Loucy (cell line): Measurements from ENCODE around the gene SLC7A4.
"Not testable (repeated sequence)": the region's sequence is repeated elsewhere in the genome, so short reads cannot be mapped to it uniquely, and the experiment has no call there.

Experiments
- EZH2phosphoT487 ChIP-seq: fragments of 200-600 bp; IDR thresholded peaks from 2 replicates; pipeline ENCODE4 v1.6.1; 2018; ENCODE audit warnings: antibody characterized with exemption, mild to moderate bottlenecking, moderate library complexity, borderline replicate concordance
- TF ChIP-seq, protein P1 (sequence below): fragments of 200-600 bp; sonication (generic); conservative IDR thresholded peaks from 2 replicates; pipeline ENCODE4 v1.5.1; 2014; ENCODE audit warnings: mild to moderate bottlenecking, antibody characterized with exemption, low read length

DNA sequence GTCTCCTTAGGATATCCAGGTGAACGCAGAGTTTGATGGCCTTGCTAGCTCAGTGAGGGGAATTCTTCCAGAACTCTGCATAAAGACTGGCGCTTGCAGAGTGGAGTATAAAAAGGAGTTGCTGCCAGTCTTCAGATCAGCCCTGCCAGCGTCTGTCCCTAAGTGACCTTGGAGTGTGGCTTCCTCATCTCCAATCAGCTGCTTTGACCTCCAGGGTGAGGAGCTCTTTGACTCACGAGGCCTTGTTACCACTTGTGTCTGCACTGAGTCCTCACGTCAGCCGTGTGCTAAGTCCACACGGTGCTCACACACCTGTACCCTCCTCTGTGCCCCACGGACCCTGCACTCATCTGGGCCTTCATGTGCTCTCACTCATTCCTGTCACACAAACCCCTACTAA lies 28.0 kb upstream of the SLC7A4 start:
- TF ChIP-seq, protein P1, sequence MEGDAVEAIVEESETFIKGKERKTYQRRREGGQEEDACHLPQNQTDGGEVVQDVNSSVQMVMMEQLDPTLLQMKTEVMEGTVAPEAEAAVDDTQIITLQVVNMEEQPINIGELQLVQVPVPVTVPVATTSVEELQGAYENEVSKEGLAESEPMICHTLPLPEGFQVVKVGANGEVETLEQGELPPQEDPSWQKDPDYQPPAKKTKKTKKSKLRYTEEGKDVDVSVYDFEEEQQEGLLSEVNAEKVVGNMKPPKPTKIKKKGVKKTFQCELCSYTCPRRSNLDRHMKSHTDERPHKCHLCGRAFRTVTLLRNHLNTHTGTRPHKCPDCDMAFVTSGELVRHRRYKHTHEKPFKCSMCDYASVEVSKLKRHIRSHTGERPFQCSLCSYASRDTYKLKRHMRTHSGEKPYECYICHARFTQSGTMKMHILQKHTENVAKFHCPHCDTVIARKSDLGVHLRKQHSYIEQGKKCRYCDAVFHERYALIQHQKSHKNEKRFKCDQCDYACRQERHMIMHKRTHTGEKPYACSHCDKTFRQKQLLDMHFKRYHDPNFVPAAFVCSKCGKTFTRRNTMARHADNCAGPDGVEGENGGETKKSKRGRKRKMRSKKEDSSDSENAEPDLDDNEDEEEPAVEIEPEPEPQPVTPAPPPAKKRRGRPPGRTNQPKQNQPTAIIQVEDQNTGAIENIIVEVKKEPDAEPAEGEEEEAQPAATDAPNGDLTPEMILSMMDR, result not testable (repeated sequence)
- TF ChIP-seq EZH2phosphoT487, result not testable (repeated sequence)
